Astrocyte of the cerebellum (primary cell): ENCODE measurements around the gene ELOB.

ENCODE experiments used
- DNase-seq: peaks from one replicate; pipeline ENCODE4 v3.0.0-alpha.2; 2011; ENCODE audit warnings: low read depth
- H3K4me3 ChIP-seq: 2 replicates; pipeline ENCODE4 v1.5.1; 2011; ENCODE audit warnings: mild to moderate bottlenecking, low read depth, low read length, moderate library complexity
- in situ Hi-C: cut with HindIII; loops from 2 replicates; pipeline ENCODE4 v1.10.0; 2017; ENCODE audit warnings: low sequenced_read_pairs
- TF ChIP-seq, protein P1 (sequence below): IDR thresholded peaks from 2 replicates; pipeline ENCODE4 v1.5.1; 2012; ENCODE audit warnings: low read length, low read depth, moderate library complexity, mild to moderate bottlenecking; ENCODE audit errors: missing control alignments

The ELOB gene

DNA sequence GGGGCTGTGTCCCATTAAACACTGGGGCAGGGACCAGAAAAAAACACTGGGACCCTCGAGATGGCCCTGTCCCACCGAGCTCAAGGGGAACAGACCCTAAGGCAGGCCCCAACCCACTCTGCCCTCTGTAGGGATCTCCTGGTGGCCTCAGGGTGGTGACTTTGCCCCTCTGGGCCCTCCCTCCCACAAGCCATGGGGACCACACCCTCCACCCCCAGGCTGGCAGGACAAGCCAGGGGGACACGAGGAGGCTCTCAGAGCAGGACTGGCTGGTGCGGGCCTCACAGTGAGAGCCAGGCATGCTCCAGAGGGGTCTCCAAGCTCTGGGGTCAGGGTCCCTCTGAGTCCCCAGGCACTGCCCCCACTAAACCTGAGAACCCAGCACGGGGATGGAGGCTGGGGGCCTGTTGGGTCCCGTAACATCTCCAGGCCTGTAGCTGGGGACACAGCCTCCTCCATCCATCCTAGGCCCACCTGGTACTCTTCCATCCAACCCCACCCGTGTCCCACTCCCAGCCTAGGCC is 39.1 kb downstream of the ELOB start:
- no peak for DNase-seq
- in situ Hi-C loops = no loop called here
- TF ChIP-seq, protein P1, sequence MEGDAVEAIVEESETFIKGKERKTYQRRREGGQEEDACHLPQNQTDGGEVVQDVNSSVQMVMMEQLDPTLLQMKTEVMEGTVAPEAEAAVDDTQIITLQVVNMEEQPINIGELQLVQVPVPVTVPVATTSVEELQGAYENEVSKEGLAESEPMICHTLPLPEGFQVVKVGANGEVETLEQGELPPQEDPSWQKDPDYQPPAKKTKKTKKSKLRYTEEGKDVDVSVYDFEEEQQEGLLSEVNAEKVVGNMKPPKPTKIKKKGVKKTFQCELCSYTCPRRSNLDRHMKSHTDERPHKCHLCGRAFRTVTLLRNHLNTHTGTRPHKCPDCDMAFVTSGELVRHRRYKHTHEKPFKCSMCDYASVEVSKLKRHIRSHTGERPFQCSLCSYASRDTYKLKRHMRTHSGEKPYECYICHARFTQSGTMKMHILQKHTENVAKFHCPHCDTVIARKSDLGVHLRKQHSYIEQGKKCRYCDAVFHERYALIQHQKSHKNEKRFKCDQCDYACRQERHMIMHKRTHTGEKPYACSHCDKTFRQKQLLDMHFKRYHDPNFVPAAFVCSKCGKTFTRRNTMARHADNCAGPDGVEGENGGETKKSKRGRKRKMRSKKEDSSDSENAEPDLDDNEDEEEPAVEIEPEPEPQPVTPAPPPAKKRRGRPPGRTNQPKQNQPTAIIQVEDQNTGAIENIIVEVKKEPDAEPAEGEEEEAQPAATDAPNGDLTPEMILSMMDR = no peak
- H3K4me3 ChIP-seq = no peak overlapping the region

DNA sequence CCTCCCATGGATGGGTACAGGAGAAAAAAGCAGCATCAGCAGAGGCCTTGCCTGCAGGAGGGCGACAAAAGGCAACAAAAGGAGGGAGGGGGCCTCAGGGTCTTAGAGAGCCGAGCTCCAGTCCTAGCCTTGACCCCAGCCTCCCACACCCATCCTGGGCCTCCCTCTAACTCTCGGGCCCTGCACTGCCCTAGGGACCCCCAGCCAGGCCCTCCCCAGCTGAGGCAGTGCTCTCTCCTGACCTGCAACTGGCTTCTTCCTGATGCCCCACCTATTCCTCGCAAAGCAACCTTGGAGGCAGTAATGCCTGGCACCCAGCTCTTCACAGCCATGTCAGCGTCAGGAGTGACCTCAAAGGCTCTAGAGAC is 39.9 kb downstream of the ELOB start:
- no peak overlapping the region for H3K4me3 ChIP-seq
- TF ChIP-seq, protein P1 = no peak
- in situ Hi-C loops = no loop called here
- DNase-seq = no peak

DNA sequence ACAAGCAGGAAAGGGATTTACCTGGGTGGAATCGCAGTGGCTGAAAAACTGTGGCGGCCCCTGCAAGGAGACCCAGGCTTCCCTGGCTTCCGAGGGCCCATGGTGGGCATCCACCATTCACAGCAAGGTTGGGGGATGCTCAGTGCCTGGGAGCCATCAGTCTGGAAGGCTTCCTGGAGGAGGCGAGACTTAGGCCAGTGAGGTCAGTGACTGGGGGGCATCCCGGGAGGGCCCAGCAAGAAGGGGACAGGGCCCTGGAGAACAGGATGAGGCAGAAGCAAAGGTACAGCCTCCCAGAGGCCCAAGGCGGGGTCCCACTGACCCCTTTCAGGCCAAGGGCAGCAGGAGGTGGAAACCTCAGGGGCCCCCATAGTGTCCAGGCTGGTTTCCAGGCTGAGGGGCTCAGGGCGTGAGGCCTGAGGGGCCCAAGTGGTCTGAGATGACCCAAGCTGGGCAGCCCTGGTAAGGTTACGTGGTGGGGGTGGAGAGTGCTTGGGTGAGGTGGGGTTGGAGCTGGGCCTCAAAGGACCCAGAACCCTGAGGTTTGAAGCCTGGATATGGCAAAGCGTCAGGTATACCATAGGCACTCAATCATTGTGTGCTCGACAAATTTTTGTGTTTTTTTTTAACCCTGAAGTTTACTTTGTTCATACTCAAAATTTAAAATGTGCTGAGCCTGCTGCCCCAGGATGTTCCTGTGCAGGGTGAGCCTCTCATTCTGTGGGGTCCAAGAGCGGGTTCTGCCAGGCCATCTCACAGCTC is 40.4 kb downstream of the ELOB start:
- DNase-seq = no peak
- TF ChIP-seq, protein P1 = no peak
- in situ Hi-C loops = no loop called here
- no peak overlapping the region for H3K4me3 ChIP-seq

DNA sequence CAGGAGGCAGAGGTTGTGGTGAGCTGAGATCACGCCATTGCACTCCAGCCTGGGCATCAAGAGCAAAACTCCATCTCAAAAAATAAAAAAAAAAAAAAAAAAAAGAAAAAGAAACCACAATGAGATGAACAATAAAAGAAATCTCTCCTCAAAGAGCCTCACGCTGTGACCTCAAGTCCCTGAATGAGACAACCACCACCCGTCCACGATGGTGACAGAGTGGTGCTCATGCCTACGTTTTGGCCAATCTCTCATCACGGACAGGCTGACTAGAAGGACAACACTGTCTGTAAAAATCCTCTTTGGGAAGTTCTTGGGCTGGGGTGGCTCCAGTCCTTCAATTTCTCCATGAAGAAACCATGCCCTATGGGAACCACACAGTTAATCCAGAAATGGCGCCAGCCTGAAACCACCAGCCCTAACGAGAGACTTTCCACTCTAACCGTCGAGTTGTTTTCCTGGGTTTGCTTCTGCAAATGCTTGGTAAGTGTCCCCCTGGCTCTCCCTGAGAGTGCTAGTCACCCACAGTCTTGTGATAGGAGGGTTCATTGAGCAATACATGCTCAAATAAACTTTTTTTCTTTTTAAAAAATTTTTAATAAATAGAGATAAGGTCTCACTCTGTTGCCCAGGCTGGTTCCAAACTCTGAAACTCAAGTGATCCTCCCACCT is 42.1 kb downstream of the ELOB start:
- in situ Hi-C loops = no loop called here

DNA sequence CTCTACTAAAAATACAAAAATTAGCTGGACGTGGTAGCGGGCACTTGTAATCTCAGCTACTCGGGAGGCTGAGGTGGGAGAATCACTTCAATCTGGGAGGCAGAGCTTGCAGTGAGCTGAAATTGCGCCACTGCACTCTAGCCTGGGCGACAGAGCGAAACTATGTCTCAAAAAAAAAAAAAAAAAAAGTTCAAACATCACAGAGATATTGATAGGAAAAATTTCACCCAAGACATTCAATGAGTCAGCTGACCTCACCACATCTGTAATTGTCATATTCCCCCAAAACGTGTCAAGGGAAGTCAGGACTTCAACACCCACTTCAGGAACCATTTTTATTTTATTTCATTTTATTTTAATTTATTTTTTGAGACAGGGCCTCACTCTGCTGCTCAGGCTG is 49.0 kb downstream of the ELOB start:
- in situ Hi-C loops = no loop called here
- no peak overlapping the region for H3K4me3 ChIP-seq
- TF ChIP-seq, protein P1 = no peak
- no peak for DNase-seq

More for the DNA sequence above, 42.1 kb downstream of the ELOB start:
- H3K4me3 ChIP-seq = no peak overlapping the region
- no peak for DNase-seq
- TF ChIP-seq, protein P1 = no peak

DNA sequence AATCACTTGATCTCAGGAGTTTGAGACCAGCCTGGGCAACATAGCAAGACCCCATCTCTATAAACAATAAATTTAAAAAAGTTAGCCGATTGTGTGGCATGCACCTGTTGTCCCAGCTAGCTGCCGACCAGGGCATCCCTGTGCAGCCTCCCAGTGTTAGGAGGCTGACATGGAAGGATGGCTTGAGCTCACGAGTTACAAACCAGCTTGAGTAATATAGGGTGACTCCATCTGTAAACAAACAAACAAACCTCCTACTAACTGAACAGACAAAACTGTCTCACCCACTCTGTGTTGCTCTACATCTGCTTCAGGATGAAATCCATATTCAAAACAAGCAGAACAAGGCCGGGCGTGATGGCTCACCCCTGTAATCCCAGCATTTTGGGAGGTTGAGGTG is 50.2 kb downstream of the ELOB start:
- H3K4me3 ChIP-seq = no peak overlapping the region
- TF ChIP-seq, protein P1 = no peak
- in situ Hi-C loops = no loop called here
- DNase-seq = no peak
